Left forelimb (tissue), 1 donor: ENCODE measurements around the gene GNG2.

Experiments used
- DNase-seq: peaks from one replicate; pipeline ENCODE4 v3.0.0-alpha.2; 2018; ENCODE audit warnings: low spot score

Gene GNG2

GRCh38 chr14:51860164-51860824, at the start of gene GNG2:
TSS of gene GNG2 (plus strand) at chr14:51860612. CDS start at chr14:51950679, 90,067 bp downstream.
- peak; percentile 86 for DNase-seq

GRCh38 chr14:51811706-51812105, 48.7 kb upstream of the GNG2 start:
- no peak for DNase-seq

GRCh38 chr14:51816031-51816430, 44.4 kb upstream of the GNG2 start:
- no peak for DNase-seq

- no peak for DNase-seq
Observed at GRCh38 chr14:51817326-51817725, 43.1 kb upstream of the GNG2 start.

GRCh38 chr14:51818748-51819380, 41.5 kb upstream of the GNG2 start:
- no peak for DNase-seq

- DNase-seq = no peak
Observed at GRCh38 chr14:51821822-51822221, 38.6 kb upstream of the GNG2 start.

- DNase-seq = no peak
Observed at GRCh38 chr14:51822499-51822898, 37.9 kb upstream of the GNG2 start.

GRCh38 chr14:51823706-51824105, 36.7 kb upstream of the GNG2 start:
- DNase-seq = no peak

- no peak for DNase-seq
Observed at GRCh38 chr14:51824191-51824590, 36.2 kb upstream of the GNG2 start.

- no peak for DNase-seq
Observed at GRCh38 chr14:51825926-51826325, 34.5 kb upstream of the GNG2 start.

- no peak for DNase-seq
Observed at GRCh38 chr14:51828017-51828797, 32.2 kb upstream of the GNG2 start.

GRCh38 chr14:51834240-51834639, 26.2 kb upstream of the GNG2 start:
- no peak for DNase-seq

- DNase-seq = no peak
Observed at GRCh38 chr14:51836417-51836816, 24.0 kb upstream of the GNG2 start.

GRCh38 chr14:51844081-51844881, 16.1 kb upstream of the GNG2 start:
- DNase-seq = no peak

- no peak for DNase-seq
Observed at GRCh38 chr14:51845811-51846210, 14.6 kb upstream of the GNG2 start.

- DNase-seq = no peak
Observed at GRCh38 chr14:51846631-51847488, 13.6 kb upstream of the GNG2 start.

- DNase-seq = no peak
Observed at GRCh38 chr14:51847489-51847796, 13.0 kb upstream of the GNG2 start.

- DNase-seq = no peak
Observed at GRCh38 chr14:51848120-51848519, 12.3 kb upstream of the GNG2 start.

GRCh38 chr14:51849097-51849496, 11.3 kb upstream of the GNG2 start:
- DNase-seq = no peak

- DNase-seq = no peak
Observed at GRCh38 chr14:51850651-51851050, 9.8 kb upstream of the GNG2 start.

- DNase-seq = no peak
Observed at GRCh38 chr14:51852541-51852940, 7.9 kb upstream of the GNG2 start.

- no peak for DNase-seq
Observed at GRCh38 chr14:51855234-51855633, 5.2 kb upstream of the GNG2 start.
